ENCODE data around the gene C5orf63.
"Not testable (repeated sequence)": the region's sequence is repeated elsewhere in the genome, so short reads cannot be mapped to it uniquely, and the experiment has no call there.

The C5orf63 gene

GRCh38 chr5:127012916-127013315 lies 60.4 kb downstream of the C5orf63 start:
- Histone ChIP-seq H3K27me3 (ENCODE audit: insufficient read depth, low read length) (no peaks in the 10 kb centered on the region), H3K27ac (ENCODE audit: low read length) (no peak overlapping the region), H3K4me1 (ENCODE audit: insufficient read depth, low read length) (no peaks in the 10 kb centered on the region), H3K9me3 (ENCODE audit: insufficient read depth, low read depth, low read length) (no peaks in the 10 kb centered on the region), H3K36me3 (ENCODE audit: insufficient read depth, low read depth, low read length) (no peaks in the 10 kb centered on the region), H3K9ac (ENCODE audit: low read depth, low read length) (no peak overlapping the region), H3K4me3 (ENCODE audit: low read length) (no peak overlapping the region)

GRCh38 chr5:127011961-127012644 lies 61.2 kb downstream of the C5orf63 start:
- Histone ChIP-seq H3K36me3 (ENCODE audit: insufficient read depth, low read depth, low read length) (no peaks in the 10 kb centered on the region), H3K4me3 (ENCODE audit: low read length) (no peak overlapping the region), H3K27ac (ENCODE audit: low read length) (no peak overlapping the region), H3K9ac (ENCODE audit: low read depth, low read length) (no peak overlapping the region), H3K4me1 (ENCODE audit: insufficient read depth, low read length) (no peaks in the 10 kb centered on the region), H3K9me3 (ENCODE audit: insufficient read depth, low read depth, low read length) (no peaks in the 10 kb centered on the region), H3K27me3 (ENCODE audit: insufficient read depth, low read length) (no peaks in the 10 kb centered on the region)

GRCh38 chr5:127011153-127011552 lies 62.1 kb downstream of the C5orf63 start:
- Histone ChIP-seq H3K4me3 (ENCODE audit: low read length) (no peak overlapping the region), H3K4me1 (ENCODE audit: insufficient read depth, low read length) (no peaks in the 10 kb centered on the region), H3K9me3 (ENCODE audit: insufficient read depth, low read depth, low read length) (no peaks in the 10 kb centered on the region), H3K36me3 (ENCODE audit: insufficient read depth, low read depth, low read length) (no peaks in the 10 kb centered on the region), H3K9ac (ENCODE audit: low read depth, low read length) (no peak overlapping the region), H3K27ac (ENCODE audit: low read length) (no peak overlapping the region), H3K27me3 (ENCODE audit: insufficient read depth, low read length) (no peaks in the 10 kb centered on the region)

- no peaks in the 10 kb centered on the region for H3K4me1 ChIP-seq (ENCODE audit: insufficient read depth, low read length)
- no peak overlapping the region for H3K9ac ChIP-seq (ENCODE audit: low read depth, low read length)
- no peak overlapping the region for H3K4me3 ChIP-seq (ENCODE audit: low read length)
- no peak overlapping the region for H3K27ac ChIP-seq (ENCODE audit: low read length)
- no peaks in the 10 kb centered on the region for H3K36me3 ChIP-seq (ENCODE audit: insufficient read depth, low read depth, low read length)
- no peaks in the 10 kb centered on the region for H3K27me3 ChIP-seq (ENCODE audit: insufficient read depth, low read length)
- H3K9me3 ChIP-seq (ENCODE audit: insufficient read depth, low read depth, low read length) = no peaks in the 10 kb centered on the region
These were observed 62.9 kb downstream of the C5orf63 start for GRCh38 chr5:127010362-127010761.

GRCh38 chr5:127009784-127010183 lies 63.5 kb downstream of the C5orf63 start:
- no peaks in the 10 kb centered on the region for H3K9me3 ChIP-seq (ENCODE audit: insufficient read depth, low read depth, low read length)
- no peak overlapping the region for H3K27ac ChIP-seq (ENCODE audit: low read length)
- H3K27me3 ChIP-seq (ENCODE audit: insufficient read depth, low read length) = no peaks in the 10 kb centered on the region
- H3K9ac ChIP-seq (ENCODE audit: low read depth, low read length) = no peak overlapping the region
- H3K4me3 ChIP-seq (ENCODE audit: low read length) = no peak overlapping the region
- no peaks in the 10 kb centered on the region for H3K36me3 ChIP-seq (ENCODE audit: insufficient read depth, low read depth, low read length)
- no peaks in the 10 kb centered on the region for H3K4me1 ChIP-seq (ENCODE audit: insufficient read depth, low read length)

GRCh38 chr5:127008300-127008975 lies 64.9 kb downstream of the C5orf63 start:
- Histone ChIP-seq H3K9me3 (ENCODE audit: insufficient read depth, low read depth, low read length) (no peaks in the 10 kb centered on the region), H3K27me3 (ENCODE audit: insufficient read depth, low read length) (no peaks in the 10 kb centered on the region), H3K36me3 (ENCODE audit: insufficient read depth, low read depth, low read length) (no peaks in the 10 kb centered on the region), H3K4me1 (ENCODE audit: insufficient read depth, low read length) (no peaks in the 10 kb centered on the region), H3K9ac (ENCODE audit: low read depth, low read length) (no peak overlapping the region), H3K4me3 (ENCODE audit: low read length) (no peak overlapping the region), H3K27ac (ENCODE audit: low read length) (no peak overlapping the region)

GRCh38 chr5:127007522-127007921 lies 65.8 kb downstream of the C5orf63 start:
- H3K9ac ChIP-seq (ENCODE audit: low read depth, low read length) = no peak overlapping the region
- H3K9me3 ChIP-seq (ENCODE audit: insufficient read depth, low read depth, low read length) = no peaks in the 10 kb centered on the region
- no peaks in the 10 kb centered on the region for H3K27me3 ChIP-seq (ENCODE audit: insufficient read depth, low read length)
- peaks cover 1% of the 10 kb centered on the region; the same call in 1 of the 2 replicates for H3K4me1 ChIP-seq (ENCODE audit: insufficient read depth, low read length)
- H3K27ac ChIP-seq (ENCODE audit: low read length) = no peak overlapping the region
- no peaks in the 10 kb centered on the region for H3K36me3 ChIP-seq (ENCODE audit: insufficient read depth, low read depth, low read length)
- no peak overlapping the region for H3K4me3 ChIP-seq (ENCODE audit: low read length)

GRCh38 chr5:127006744-127007143 lies 66.6 kb downstream of the C5orf63 start:
- no peaks in the 10 kb centered on the region for H3K36me3 ChIP-seq (ENCODE audit: insufficient read depth, low read depth, low read length)
- no peaks in the 10 kb centered on the region for H3K9me3 ChIP-seq (ENCODE audit: insufficient read depth, low read depth, low read length)
- no peak overlapping the region for H3K4me3 ChIP-seq (ENCODE audit: low read length)
- no peak overlapping the region for H3K27ac ChIP-seq (ENCODE audit: low read length)
- H3K4me1 ChIP-seq (ENCODE audit: insufficient read depth, low read length) = peaks cover 3% of the 10 kb centered on the region; the same call in 1 of the 2 replicates
- H3K9ac ChIP-seq (ENCODE audit: low read depth, low read length) = no peak overlapping the region
- H3K27me3 ChIP-seq (ENCODE audit: insufficient read depth, low read length) = no peaks in the 10 kb centered on the region

GRCh38 chr5:127005282-127005681 lies 68.0 kb downstream of the C5orf63 start:
- H3K36me3 ChIP-seq (ENCODE audit: insufficient read depth, low read depth, low read length); H3K9me3 ChIP-seq (ENCODE audit: insufficient read depth, low read depth, low read length): not testable (repeated sequence)

GRCh38 chr5:127004721-127005120 lies 68.6 kb downstream of the C5orf63 start:
- Histone ChIP-seq H3K4me1 (ENCODE audit: insufficient read depth, low read length) (peaks cover 3% of the 10 kb centered on the region; the same call in 1 of the 2 replicates), H3K9me3 (ENCODE audit: insufficient read depth, low read depth, low read length) (no peaks in the 10 kb centered on the region), H3K36me3 (ENCODE audit: insufficient read depth, low read depth, low read length) (no peaks in the 10 kb centered on the region), H3K9ac (ENCODE audit: low read depth, low read length) (no peak overlapping the region), H3K27me3 (ENCODE audit: insufficient read depth, low read length) (no peaks in the 10 kb centered on the region), H3K27ac (ENCODE audit: low read length) (no peak overlapping the region), H3K4me3 (ENCODE audit: low read length) (no peak overlapping the region)

More at GRCh38 chr5:127005282-127005681, 68.0 kb downstream of the C5orf63 start:
- not testable (repeated sequence) for H3K4me3 ChIP-seq (ENCODE audit: low read length); H3K27ac ChIP-seq (ENCODE audit: low read length); H3K4me1 ChIP-seq (ENCODE audit: insufficient read depth, low read length); H3K9ac ChIP-seq (ENCODE audit: low read depth, low read length); H3K27me3 ChIP-seq (ENCODE audit: insufficient read depth, low read length)

- Histone ChIP-seq H3K9ac (ENCODE audit: low read depth, low read length) (no peak overlapping the region), H3K27ac (ENCODE audit: low read length) (no peak overlapping the region)
These were observed 69.4 kb downstream of the C5orf63 start for GRCh38 chr5:127003798-127004495.

GRCh38 chr5:127002390-127002789 lies 70.9 kb downstream of the C5orf63 start:
- Histone ChIP-seq H3K36me3 (ENCODE audit: insufficient read depth, low read depth, low read length) (no peaks in the 10 kb centered on the region), H3K4me3 (ENCODE audit: low read length) (no peak overlapping the region), H3K27me3 (ENCODE audit: insufficient read depth, low read length) (no peaks in the 10 kb centered on the region), H3K9me3 (ENCODE audit: insufficient read depth, low read depth, low read length) (no peaks in the 10 kb centered on the region), H3K4me1 (ENCODE audit: insufficient read depth, low read length) (peaks cover 3% of the 10 kb centered on the region; the same call in 1 of the 2 replicates), H3K9ac (ENCODE audit: low read depth, low read length) (no peak overlapping the region), H3K27ac (ENCODE audit: low read length) (no peak overlapping the region)

More at GRCh38 chr5:127003798-127004495, 69.4 kb downstream of the C5orf63 start:
- Histone ChIP-seq H3K27me3 (ENCODE audit: insufficient read depth, low read length) (no peaks in the 10 kb centered on the region), H3K4me3 (ENCODE audit: low read length) (no peak overlapping the region), H3K9me3 (ENCODE audit: insufficient read depth, low read depth, low read length) (no peaks in the 10 kb centered on the region), H3K4me1 (ENCODE audit: insufficient read depth, low read length) (peaks cover 3% of the 10 kb centered on the region; the same call in 1 of the 2 replicates), H3K36me3 (ENCODE audit: insufficient read depth, low read depth, low read length) (no peaks in the 10 kb centered on the region)
